Lung (tissue), 12 donors: Measurements from ENCODE around the gene VAPB. TPM values are rescaled to one million over a fixed set of nuclear protein-coding genes. Genes with fewer than 3 reads are reported as not detected.

Source experiments
- ATAC-seq: fragments of 200-7000 bp; cut with Tn5 transposase; one replicate; pipeline ENCODE4 v1.9.1; 2020; ENCODE audit warnings: moderate number of reproducible peaks; ENCODE audit not compliant: insufficient read depth, low FRiP score
- DNase-seq, 3 donors: peaks; one replicate each; pipeline ENCODE4 v3.0.0-alpha.2; 2013 to 2017
- H3K27ac ChIP-seq, 2 donors: one replicate each; pipeline ENCODE4 v1.5.1; 2013; ENCODE audit warnings: mild to moderate bottlenecking in 2 of 2, moderate library complexity in 2 of 2, control low read depth in 1 of 2, inconsistent platforms in 1 of 2, low read depth in 1 of 2, low read length in 1 of 2
- H3K27me3 ChIP-seq, 3 donors: one replicate each; pipeline ENCODE4 v1.5.1; 2013; ENCODE audit warnings: low read length in 2 of 3; ENCODE audit not compliant: control insufficient read depth in 3 of 3, insufficient read depth in 3 of 3
- H3K36me3 ChIP-seq, 4 donors: one replicate each; pipeline ENCODE4 v1.5.1; 2013; ENCODE audit warnings: low read length in 4 of 4, mild to moderate bottlenecking in 1 of 4, moderate library complexity in 1 of 4; ENCODE audit not compliant: control insufficient read depth in 4 of 4, insufficient read depth in 4 of 4
- H3K4me1 ChIP-seq, 5 donors: one replicate each; pipeline ENCODE4 v1.5.1; 2013; ENCODE audit warnings: low read length in 5 of 5, mild to moderate bottlenecking in 2 of 5, moderate library complexity in 1 of 5; ENCODE audit not compliant: control insufficient read depth in 5 of 5, insufficient read depth in 5 of 5
- H3K4me3 ChIP-seq: one replicate; pipeline ENCODE4 v1.5.1; 2013; ENCODE audit warnings: mild to moderate bottlenecking, control low read depth, moderate library complexity
- H3K9ac ChIP-seq, 2 donors: one replicate each; pipeline ENCODE4 v1.5.1; 2013; ENCODE audit warnings: low read length in 2 of 2, control low read depth in 1 of 2; ENCODE audit not compliant: insufficient read depth in 1 of 2
- H3K9me3 ChIP-seq, 4 donors: one replicate each; pipeline ENCODE4 v1.5.1; 2013; ENCODE audit warnings: low read length in 3 of 4, mild to moderate bottlenecking in 1 of 4, moderate library complexity in 1 of 4; ENCODE audit not compliant: control insufficient read depth in 4 of 4, insufficient read depth in 3 of 4
- CTCF ChIP-seq: IDR thresholded peaks from 2 replicates; pipeline ENCODE4 v1.5.1; 2012; ENCODE audit warnings: mild to moderate bottlenecking; ENCODE audit errors: control extremely low read depth, extremely low read depth
- WGBS, 2 donors: extraction: QIAGEN DNeasy Blood & Tissue Kit; methylation state at CpG; one replicate each; pipeline ENCODE4 v1.1.7; 2013; 5-methylcytosine and 5-hydroxymethylcytosine counted together
- polyA plus RNA-seq, 2 donors: library from polyadenylated mRNA; stranded (reverse); fragments of 200-250 nt; gene quantifications; one replicate each; pipeline ENCODE4 v1.2.1, GENCODE V29; 2013
- total RNA-seq, 2 donors: library from RNA; depleted of rRNA in 1 of 2; stranded (reverse); fragments of >200 nt in 1 of 2; gene quantifications; one replicate each; pipeline ENCODE4 v1.2.1, GENCODE V29; 2014 to 2021
- donor health status: control.
- donor health status: control.
- donor health status: Bipolar disorder and iron deficiency.
- donor health status: healthy.
- donor health status: DM: yes; HTN: yes; CAD: no.

The VAPB gene
- total and polyA plus RNA-seq, 4 donors: 21.3 to 44.7 (median 24.1) TPM

GRCh38 chr20:58402827-58403226, 13.8 kb downstream of the VAPB start:
- H3K4me1 ChIP-seq: peaks cover 0 to 21% (median 3%) of the 10 kb centered on the region in 5 donors

GRCh38 chr20:58403272-58403671, 14.2 kb downstream of the VAPB start:
- Histone ChIP-seq H3K9me3 (no peaks in the 10 kb centered on the region), H3K9ac (no peak overlapping the region), H3K27me3 (no peaks in the 10 kb centered on the region), H3K36me3 (peaks cover 0 to 3% (median 0%) of the 10 kb centered on the region in 4 donors), H3K27ac (no peak overlapping the region), H3K4me3 (no peak overlapping the region), H3K4me1 (peaks cover 0 to 24% (median 3%) of the 10 kb centered on the region in 5 donors)
- DNase-seq: no peak
- TF ChIP-seq CTCF: no peak
- ATAC-seq: no peak
- WGBS, 2 donors: 85 to 88% methylated on average over 3 of the region's 3 CpGs

More at GRCh38 chr20:58402827-58403226, 13.8 kb downstream of the VAPB start:
- WGBS, 2 donors: 93 to 97% methylated on average over 5 of the region's 5 CpGs
- Histone ChIP-seq H3K27me3 (no peaks in the 10 kb centered on the region), H3K9me3 (no peaks in the 10 kb centered on the region), H3K9ac (no peak overlapping the region), H3K36me3 (peaks cover 0 to 3% (median 0%) of the 10 kb centered on the region in 4 donors), H3K4me3 (no peak overlapping the region), H3K27ac (no peak overlapping the region)
- DNase-seq: no peak
- no peak for TF ChIP-seq CTCF
- ATAC-seq: no peak

- peaks cover 0 to 25% (median 3%) of the 10 kb centered on the region in 5 donors for H3K4me1 ChIP-seq
- no peak for DNase-seq
- no peak overlapping the region for H3K9ac ChIP-seq
- H3K27ac ChIP-seq: no peak overlapping the region
- peaks cover 0 to 3% (median 0%) of the 10 kb centered on the region in 4 donors for H3K36me3 ChIP-seq
- WGBS, 2 donors: 83 to 89% methylated on average over 11 of the region's 11 CpGs
- H3K9me3 ChIP-seq: no peaks in the 10 kb centered on the region
- TF ChIP-seq CTCF: no peak
- no peak for ATAC-seq
- no peaks in the 10 kb centered on the region for H3K27me3 ChIP-seq
- H3K4me3 ChIP-seq: no peak overlapping the region
These were observed 16.7 kb downstream of the VAPB start for GRCh38 chr20:58405504-58406291.
